ENCODE data around the gene PDE4B.
A peak's percentile ranks its signal among the peaks of the same experiment; 100 is the strongest.

Gene PDE4B

GRCh38 chr1:66278260-66279021, 485.7 kb downstream of the PDE4B start:
- no peak overlapping the region for H3K4me3 ChIP-seq (ENCODE audit: low read length)
- H3K36me3 ChIP-seq (ENCODE audit: control insufficient read depth, insufficient read depth, low read length): no peaks in the 10 kb centered on the region
- H3K4me1 ChIP-seq (ENCODE audit: control insufficient read depth, insufficient read depth, low read length): peaks cover 5% of the 10 kb centered on the region
- no peak overlapping the region for H3K27ac ChIP-seq (ENCODE audit: low read depth, low read length)
- H3K27me3 ChIP-seq (ENCODE audit: control insufficient read depth, insufficient read depth, low read length): no peaks in the 10 kb centered on the region
- H3K9ac ChIP-seq (ENCODE audit: low read length): peak overlapping the region; percentile 34

- Histone ChIP-seq H3K27me3 (ENCODE audit: control insufficient read depth, insufficient read depth, low read length) (no peaks in the 10 kb centered on the region), H3K4me3 (ENCODE audit: low read length) (no peak overlapping the region), H3K9ac (ENCODE audit: low read length) (no peak overlapping the region), H3K36me3 (ENCODE audit: control insufficient read depth, insufficient read depth, low read length) (no peaks in the 10 kb centered on the region), H3K4me1 (ENCODE audit: control insufficient read depth, insufficient read depth, low read length) (peaks cover 5% of the 10 kb centered on the region), H3K27ac (ENCODE audit: low read depth, low read length) (no peak overlapping the region)
Observed at GRCh38 chr1:66281808-66282207, 489.1 kb downstream of the PDE4B start.

GRCh38 chr1:66282343-66282852, 489.7 kb downstream of the PDE4B start:
- no peak overlapping the region for H3K27ac ChIP-seq (ENCODE audit: low read depth, low read length)
- no peak overlapping the region for H3K9ac ChIP-seq (ENCODE audit: low read length)
- H3K27me3 ChIP-seq (ENCODE audit: control insufficient read depth, insufficient read depth, low read length): no peaks in the 10 kb centered on the region
- H3K36me3 ChIP-seq (ENCODE audit: control insufficient read depth, insufficient read depth, low read length): no peaks in the 10 kb centered on the region
- H3K4me3 ChIP-seq (ENCODE audit: low read length): no peak overlapping the region
- peaks cover 5% of the 10 kb centered on the region for H3K4me1 ChIP-seq (ENCODE audit: control insufficient read depth, insufficient read depth, low read length)

GRCh38 chr1:66282891-66283621, 490.4 kb downstream of the PDE4B start:
- Histone ChIP-seq H3K9ac (ENCODE audit: low read length) (no peak overlapping the region), H3K4me1 (ENCODE audit: control insufficient read depth, insufficient read depth, low read length) (peaks cover 5% of the 10 kb centered on the region), H3K4me3 (ENCODE audit: low read length) (no peak overlapping the region), H3K36me3 (ENCODE audit: control insufficient read depth, insufficient read depth, low read length) (no peaks in the 10 kb centered on the region), H3K27ac (ENCODE audit: low read depth, low read length) (no peak overlapping the region), H3K27me3 (ENCODE audit: control insufficient read depth, insufficient read depth, low read length) (no peaks in the 10 kb centered on the region)

- Histone ChIP-seq H3K27me3 (ENCODE audit: control insufficient read depth, insufficient read depth, low read length) (no peaks in the 10 kb centered on the region), H3K9ac (ENCODE audit: low read length) (no peak overlapping the region)
Observed at GRCh38 chr1:66283622-66284041, 490.9 kb downstream of the PDE4B start.

GRCh38 chr1:66284746-66285145, 492.1 kb downstream of the PDE4B start:
- H3K27ac ChIP-seq (ENCODE audit: low read depth, low read length): no peak overlapping the region
- no peaks in the 10 kb centered on the region for H3K27me3 ChIP-seq (ENCODE audit: control insufficient read depth, insufficient read depth, low read length)
- H3K4me1 ChIP-seq (ENCODE audit: control insufficient read depth, insufficient read depth, low read length): no peaks in the 10 kb centered on the region
- no peaks in the 10 kb centered on the region for H3K36me3 ChIP-seq (ENCODE audit: control insufficient read depth, insufficient read depth, low read length)
- H3K9ac ChIP-seq (ENCODE audit: low read length): no peak overlapping the region
- no peak overlapping the region for H3K4me3 ChIP-seq (ENCODE audit: low read length)

More at GRCh38 chr1:66283622-66284041, 490.9 kb downstream of the PDE4B start:
- H3K27ac ChIP-seq (ENCODE audit: low read depth, low read length): no peak overlapping the region
- no peak overlapping the region for H3K4me3 ChIP-seq (ENCODE audit: low read length)
- peaks cover 3% of the 10 kb centered on the region for H3K4me1 ChIP-seq (ENCODE audit: control insufficient read depth, insufficient read depth, low read length)
- no peaks in the 10 kb centered on the region for H3K36me3 ChIP-seq (ENCODE audit: control insufficient read depth, insufficient read depth, low read length)

GRCh38 chr1:66285618-66286270, 493.0 kb downstream of the PDE4B start:
- H3K36me3 ChIP-seq (ENCODE audit: control insufficient read depth, insufficient read depth, low read length): no peaks in the 10 kb centered on the region
- H3K9ac ChIP-seq (ENCODE audit: low read length): no peak overlapping the region
- H3K4me3 ChIP-seq (ENCODE audit: low read length): no peak overlapping the region
- no peaks in the 10 kb centered on the region for H3K4me1 ChIP-seq (ENCODE audit: control insufficient read depth, insufficient read depth, low read length)
- H3K27me3 ChIP-seq (ENCODE audit: control insufficient read depth, insufficient read depth, low read length): no peaks in the 10 kb centered on the region
- no peak overlapping the region for H3K27ac ChIP-seq (ENCODE audit: low read depth, low read length)

- H3K36me3 ChIP-seq (ENCODE audit: control insufficient read depth, insufficient read depth, low read length): no peaks in the 10 kb centered on the region
- no peaks in the 10 kb centered on the region for H3K27me3 ChIP-seq (ENCODE audit: control insufficient read depth, insufficient read depth, low read length)
- H3K4me3 ChIP-seq (ENCODE audit: low read length): no peak overlapping the region
- H3K27ac ChIP-seq (ENCODE audit: low read depth, low read length): no peak overlapping the region
- no peak overlapping the region for H3K9ac ChIP-seq (ENCODE audit: low read length)
- no peaks in the 10 kb centered on the region for H3K4me1 ChIP-seq (ENCODE audit: control insufficient read depth, insufficient read depth, low read length)
Observed at GRCh38 chr1:66286307-66286706, 493.6 kb downstream of the PDE4B start.

GRCh38 chr1:66288048-66288447, 495.4 kb downstream of the PDE4B start:
- Histone ChIP-seq H3K4me1 (ENCODE audit: control insufficient read depth, insufficient read depth, low read length) (no peaks in the 10 kb centered on the region), H3K4me3 (ENCODE audit: low read length) (no peak overlapping the region), H3K9ac (ENCODE audit: low read length) (no peak overlapping the region), H3K36me3 (ENCODE audit: control insufficient read depth, insufficient read depth, low read length) (no peaks in the 10 kb centered on the region), H3K27ac (ENCODE audit: low read depth, low read length) (no peak overlapping the region), H3K27me3 (ENCODE audit: control insufficient read depth, insufficient read depth, low read length) (no peaks in the 10 kb centered on the region)

- H3K9ac ChIP-seq (ENCODE audit: low read length): no peak overlapping the region
- no peaks in the 10 kb centered on the region for H3K36me3 ChIP-seq (ENCODE audit: control insufficient read depth, insufficient read depth, low read length)
- no peaks in the 10 kb centered on the region for H3K4me1 ChIP-seq (ENCODE audit: control insufficient read depth, insufficient read depth, low read length)
- H3K27ac ChIP-seq (ENCODE audit: low read depth, low read length): no peak overlapping the region
- no peak overlapping the region for H3K4me3 ChIP-seq (ENCODE audit: low read length)
- H3K27me3 ChIP-seq (ENCODE audit: control insufficient read depth, insufficient read depth, low read length): no peaks in the 10 kb centered on the region
Observed at GRCh38 chr1:66290761-66291530, 498.3 kb downstream of the PDE4B start.

- no peaks in the 10 kb centered on the region for H3K4me1 ChIP-seq (ENCODE audit: control insufficient read depth, insufficient read depth, low read length)
- H3K36me3 ChIP-seq (ENCODE audit: control insufficient read depth, insufficient read depth, low read length): no peaks in the 10 kb centered on the region
- no peak overlapping the region for H3K4me3 ChIP-seq (ENCODE audit: low read length)
- no peaks in the 10 kb centered on the region for H3K27me3 ChIP-seq (ENCODE audit: control insufficient read depth, insufficient read depth, low read length)
- no peak overlapping the region for H3K27ac ChIP-seq (ENCODE audit: low read depth, low read length)
- no peak overlapping the region for H3K9ac ChIP-seq (ENCODE audit: low read length)
Observed at GRCh38 chr1:66291531-66291864, 498.8 kb downstream of the PDE4B start.

- H3K9ac ChIP-seq (ENCODE audit: low read length): no peak overlapping the region
- no peaks in the 10 kb centered on the region for H3K4me1 ChIP-seq (ENCODE audit: control insufficient read depth, insufficient read depth, low read length)
- H3K27ac ChIP-seq (ENCODE audit: low read depth, low read length): no peak overlapping the region
- no peak overlapping the region for H3K4me3 ChIP-seq (ENCODE audit: low read length)
- H3K36me3 ChIP-seq (ENCODE audit: control insufficient read depth, insufficient read depth, low read length): no peaks in the 10 kb centered on the region
- no peaks in the 10 kb centered on the region for H3K27me3 ChIP-seq (ENCODE audit: control insufficient read depth, insufficient read depth, low read length)
Observed at GRCh38 chr1:66292305-66292704, 499.6 kb downstream of the PDE4B start.

Data from rectal smooth muscle tissue (tissue), 1 donor.